Measurements from ENCODE around the gene ANKS1B. TPM values are rescaled to one million over a fixed set of nuclear protein-coding genes. Genes with fewer than 3 reads are reported as not detected.

ANKS1B gene
- polyA plus RNA-seq, 1 experiment, result 0.27 TPM

- no peak overlapping the region for H3K4me3 ChIP-seq (ENCODE audit: low read depth, low read length)
- TF ChIP-seq CTCF (IDR thresholded peaks at IDR 0.05; ENCODE audit: insufficient read depth, low read depth, low read length), result no peak
- DNase-seq (ENCODE audit: low read depth), result no peak
- CTCF ChIA-PET, result no interaction called here
- H3K36me3 ChIP-seq (ENCODE audit: control insufficient read depth, insufficient read depth, low read length), result no peaks in the 10 kb centered on the region
- POLR2A ChIA-PET, result no interaction called here
- H3K27me3 ChIP-seq (ENCODE audit: control insufficient read depth, insufficient read depth, low read length), result no peaks in the 10 kb centered on the region
These were observed 814.7 kb downstream of the ANKS1B start for GRCh38 chr12:99170037-99170436.

- Histone ChIP-seq H3K36me3 (ENCODE audit: control insufficient read depth, insufficient read depth, low read length) (no peaks in the 10 kb centered on the region), H3K27me3 (ENCODE audit: control insufficient read depth, insufficient read depth, low read length) (no peaks in the 10 kb centered on the region), H3K4me3 (ENCODE audit: low read depth, low read length) (no peak overlapping the region)
- ChIA-PET POLR2A (no interaction called here), CTCF (no interaction called here)
- no peak for DNase-seq (ENCODE audit: low read depth)
- no peak for TF ChIP-seq CTCF (IDR thresholded peaks at IDR 0.05; ENCODE audit: insufficient read depth, low read depth, low read length)
These were observed 826.8 kb downstream of the ANKS1B start for GRCh38 chr12:99157946-99158345.

- H3K36me3 ChIP-seq (ENCODE audit: control insufficient read depth, insufficient read depth, low read length), result no peaks in the 10 kb centered on the region
- ChIA-PET POLR2A (no interaction called here), CTCF (no interaction called here)
- no peak overlapping the region for H3K4me3 ChIP-seq (ENCODE audit: low read depth, low read length)
- H3K27me3 ChIP-seq (ENCODE audit: control insufficient read depth, insufficient read depth, low read length), result no peaks in the 10 kb centered on the region
- no peak for DNase-seq (ENCODE audit: low read depth)
- TF ChIP-seq CTCF (IDR thresholded peaks at IDR 0.05; ENCODE audit: insufficient read depth, low read depth, low read length), result no peak
These were observed 829.8 kb downstream of the ANKS1B start for GRCh38 chr12:99154983-99155336.

- ChIA-PET POLR2A (no interaction called here), CTCF (no interaction called here)
- no peak for TF ChIP-seq CTCF (IDR thresholded peaks at IDR 0.05; ENCODE audit: insufficient read depth, low read depth, low read length)
- no peaks in the 10 kb centered on the region for H3K27me3 ChIP-seq (ENCODE audit: control insufficient read depth, insufficient read depth, low read length)
- no peak for DNase-seq (ENCODE audit: low read depth)
- H3K4me3 ChIP-seq (ENCODE audit: low read depth, low read length), result no peak overlapping the region
- no peaks in the 10 kb centered on the region for H3K36me3 ChIP-seq (ENCODE audit: control insufficient read depth, insufficient read depth, low read length)
These were observed 830.3 kb downstream of the ANKS1B start for GRCh38 chr12:99154216-99154982.

- CTCF ChIA-PET, result no interaction called here
- TF ChIP-seq CTCF (IDR thresholded peaks at IDR 0.05; ENCODE audit: insufficient read depth, low read depth, low read length), result no peak
- POLR2A ChIA-PET, result no interaction called here
These were observed 831.4 kb downstream of the ANKS1B start for GRCh38 chr12:99153293-99153692.

More at GRCh38 chr12:99153293-99153692, 831.4 kb downstream of the ANKS1B start:
- DNase-seq (ENCODE audit: low read depth), result no peak
- H3K36me3 ChIP-seq (ENCODE audit: control insufficient read depth, insufficient read depth, low read length), result no peaks in the 10 kb centered on the region
- no peaks in the 10 kb centered on the region for H3K27me3 ChIP-seq (ENCODE audit: control insufficient read depth, insufficient read depth, low read length)
- no peak overlapping the region for H3K4me3 ChIP-seq (ENCODE audit: low read depth, low read length)
